ENCODE results near the gene ADAM12.

Gene ADAM12

DNA sequence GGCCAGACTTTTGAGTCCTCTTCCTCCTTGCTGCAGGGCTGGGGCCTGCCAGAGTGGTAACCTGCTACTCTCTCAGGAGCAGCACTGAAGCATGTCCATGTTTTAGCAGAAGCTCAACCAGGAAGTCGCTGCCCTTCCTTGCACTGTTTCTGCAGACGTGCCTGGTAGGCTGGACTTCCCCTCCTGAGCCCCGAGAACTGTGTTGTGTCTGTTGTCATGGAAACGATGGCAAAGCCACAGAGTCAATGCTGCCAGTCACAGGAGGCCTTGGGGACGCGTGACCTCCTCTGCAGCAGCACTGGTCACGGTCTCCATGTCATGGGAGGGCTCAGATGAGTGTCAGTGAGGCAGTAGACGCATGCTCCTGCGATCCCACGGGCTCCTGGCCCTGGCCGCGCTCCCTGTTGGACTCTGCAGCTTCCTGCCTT lies 346.5 kb downstream of the ADAM12 start:
- TF ChIP-seq, protein P1, sequence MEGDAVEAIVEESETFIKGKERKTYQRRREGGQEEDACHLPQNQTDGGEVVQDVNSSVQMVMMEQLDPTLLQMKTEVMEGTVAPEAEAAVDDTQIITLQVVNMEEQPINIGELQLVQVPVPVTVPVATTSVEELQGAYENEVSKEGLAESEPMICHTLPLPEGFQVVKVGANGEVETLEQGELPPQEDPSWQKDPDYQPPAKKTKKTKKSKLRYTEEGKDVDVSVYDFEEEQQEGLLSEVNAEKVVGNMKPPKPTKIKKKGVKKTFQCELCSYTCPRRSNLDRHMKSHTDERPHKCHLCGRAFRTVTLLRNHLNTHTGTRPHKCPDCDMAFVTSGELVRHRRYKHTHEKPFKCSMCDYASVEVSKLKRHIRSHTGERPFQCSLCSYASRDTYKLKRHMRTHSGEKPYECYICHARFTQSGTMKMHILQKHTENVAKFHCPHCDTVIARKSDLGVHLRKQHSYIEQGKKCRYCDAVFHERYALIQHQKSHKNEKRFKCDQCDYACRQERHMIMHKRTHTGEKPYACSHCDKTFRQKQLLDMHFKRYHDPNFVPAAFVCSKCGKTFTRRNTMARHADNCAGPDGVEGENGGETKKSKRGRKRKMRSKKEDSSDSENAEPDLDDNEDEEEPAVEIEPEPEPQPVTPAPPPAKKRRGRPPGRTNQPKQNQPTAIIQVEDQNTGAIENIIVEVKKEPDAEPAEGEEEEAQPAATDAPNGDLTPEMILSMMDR (IDR thresholded peaks at IDR 0.05; ENCODE audit: extremely low read depth, insufficient read depth, missing control alignments) = no peak
- in situ Hi-C loops (cut with MboI; ENCODE audit: low pct_unique_long_range_greater_than_20kb, low sequenced_read_pairs, unreplicated experiment) = no loop called here

DNA sequence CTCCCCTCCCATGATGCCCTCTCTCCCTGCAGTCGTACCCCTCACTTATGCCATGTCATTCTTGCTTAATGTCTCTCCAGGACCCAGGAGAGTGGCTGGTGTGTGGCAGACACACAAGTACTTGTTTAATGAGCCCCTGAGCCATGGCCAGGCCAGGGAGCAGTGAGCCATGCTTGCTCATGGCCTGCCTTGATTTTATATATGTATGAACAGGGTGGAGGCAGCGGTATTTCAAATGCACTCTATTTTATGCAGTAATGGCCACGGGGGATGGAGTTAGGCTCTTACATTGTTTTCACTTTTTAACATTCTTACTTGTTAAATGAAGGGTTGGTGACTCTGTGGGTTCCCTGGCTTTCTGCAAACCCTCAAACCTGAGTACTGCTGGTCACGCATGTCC lies 347.2 kb downstream of the ADAM12 start:
- in situ Hi-C loops (cut with MboI; ENCODE audit: low pct_unique_long_range_greater_than_20kb, low sequenced_read_pairs, unreplicated experiment) = no loop called here
- DNase-seq (ENCODE audit: low spot score) = no peak
- TF ChIP-seq, protein P1 (IDR thresholded peaks at IDR 0.05; ENCODE audit: extremely low read depth, insufficient read depth, missing control alignments) = no peak

More for the DNA sequence above, 346.5 kb downstream of the ADAM12 start:
- peak; percentile 93 for DNase-seq (ENCODE audit: low spot score)

DNA sequence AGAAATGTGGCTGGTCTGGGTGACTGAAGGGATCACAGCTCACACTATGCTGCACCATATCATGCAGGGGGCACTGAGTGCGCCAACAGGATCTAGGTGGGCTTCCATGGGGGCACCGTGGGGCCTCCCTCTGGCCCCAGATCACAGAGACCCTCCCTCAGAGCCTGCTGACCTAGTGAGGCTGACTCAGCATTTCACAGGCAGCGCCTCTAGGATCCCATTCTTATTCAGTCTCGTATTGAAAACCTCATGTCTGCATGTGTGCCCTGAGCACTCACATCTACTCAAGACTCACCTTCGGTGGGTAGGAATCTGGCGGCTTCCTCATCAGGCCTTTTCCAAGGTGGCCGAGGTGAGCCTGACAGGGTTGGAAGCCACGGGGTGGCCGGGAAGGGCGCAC lies 350.3 kb downstream of the ADAM12 start:
- in situ Hi-C loops (cut with MboI; ENCODE audit: low pct_unique_long_range_greater_than_20kb, low sequenced_read_pairs, unreplicated experiment) = no loop called here
- DNase-seq (ENCODE audit: low spot score) = no peak
- TF ChIP-seq, protein P1 (IDR thresholded peaks at IDR 0.05; ENCODE audit: extremely low read depth, insufficient read depth, missing control alignments) = no peak

DNA sequence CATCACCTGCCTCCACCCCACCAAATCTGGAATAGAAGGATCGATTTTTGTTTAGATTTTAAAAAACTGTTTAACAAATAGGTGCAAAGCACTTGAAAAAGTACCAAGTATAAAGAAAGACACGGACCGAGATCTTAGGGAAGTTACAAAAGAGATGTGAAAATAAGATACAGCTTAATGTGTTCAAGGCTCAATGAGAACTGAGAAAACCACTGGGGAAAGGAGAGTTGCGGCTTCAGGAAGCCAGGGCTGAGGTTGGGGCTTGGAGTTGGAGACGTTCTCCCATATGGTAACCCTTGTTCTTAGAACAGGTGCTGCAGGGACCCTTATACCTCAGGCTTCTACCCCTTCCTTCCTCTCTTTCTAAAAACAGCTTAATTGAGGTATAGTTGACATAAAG lies 351.8 kb downstream of the ADAM12 start:
- no peak for DNase-seq (ENCODE audit: low spot score)
- TF ChIP-seq, protein P1 (IDR thresholded peaks at IDR 0.05; ENCODE audit: extremely low read depth, insufficient read depth, missing control alignments) = no peak
- in situ Hi-C loops (cut with MboI; ENCODE audit: low pct_unique_long_range_greater_than_20kb, low sequenced_read_pairs, unreplicated experiment) = no loop called here

DNA sequence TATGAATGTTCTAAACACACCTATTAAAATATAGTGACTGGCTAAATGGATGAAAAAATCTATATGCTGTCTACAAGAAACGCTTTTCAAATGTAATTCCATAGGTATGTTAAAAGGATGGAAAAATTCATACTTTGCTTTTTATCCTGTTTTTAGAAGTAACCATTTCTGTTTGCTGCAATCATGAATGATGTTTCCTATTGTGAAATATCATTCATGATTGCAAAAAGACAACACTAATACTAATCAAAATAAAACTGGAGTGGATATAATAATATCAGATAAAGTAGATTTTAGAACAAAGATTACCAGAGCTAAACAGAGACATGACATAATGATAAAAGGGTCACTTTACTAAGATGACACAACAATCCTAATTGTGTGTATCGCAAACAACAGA lies 353.7 kb downstream of the ADAM12 start:
- DNase-seq (ENCODE audit: low spot score) = no peak
- in situ Hi-C loops (cut with MboI; ENCODE audit: low pct_unique_long_range_greater_than_20kb, low sequenced_read_pairs, unreplicated experiment) = no loop called here
- TF ChIP-seq, protein P1 (IDR thresholded peaks at IDR 0.05; ENCODE audit: extremely low read depth, insufficient read depth, missing control alignments) = no peak

DNA sequence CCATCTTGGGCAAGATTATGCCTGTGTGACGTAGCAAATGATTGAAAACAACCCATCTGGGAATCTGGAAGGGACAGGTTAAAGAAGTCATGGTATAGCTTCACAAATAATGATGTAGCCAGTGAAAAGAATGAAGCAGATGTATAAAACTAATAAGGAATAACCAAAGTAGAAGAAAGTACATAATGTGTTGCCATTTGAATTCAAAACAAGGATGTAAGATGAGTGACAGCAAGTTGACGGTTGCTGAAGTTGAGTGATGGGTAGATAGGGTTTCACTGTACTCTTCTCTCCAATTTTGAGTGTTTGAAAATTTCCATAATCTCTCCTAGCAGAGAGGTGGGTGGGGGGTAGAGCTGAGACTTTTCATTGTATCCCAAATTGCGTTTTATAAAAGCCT lies 358.3 kb downstream of the ADAM12 start:
- TF ChIP-seq, protein P1 (IDR thresholded peaks at IDR 0.05; ENCODE audit: extremely low read depth, insufficient read depth, missing control alignments) = no peak
- in situ Hi-C loops (cut with MboI; ENCODE audit: low pct_unique_long_range_greater_than_20kb, low sequenced_read_pairs, unreplicated experiment) = no loop called here
- DNase-seq (ENCODE audit: low spot score) = no peak

DNA sequence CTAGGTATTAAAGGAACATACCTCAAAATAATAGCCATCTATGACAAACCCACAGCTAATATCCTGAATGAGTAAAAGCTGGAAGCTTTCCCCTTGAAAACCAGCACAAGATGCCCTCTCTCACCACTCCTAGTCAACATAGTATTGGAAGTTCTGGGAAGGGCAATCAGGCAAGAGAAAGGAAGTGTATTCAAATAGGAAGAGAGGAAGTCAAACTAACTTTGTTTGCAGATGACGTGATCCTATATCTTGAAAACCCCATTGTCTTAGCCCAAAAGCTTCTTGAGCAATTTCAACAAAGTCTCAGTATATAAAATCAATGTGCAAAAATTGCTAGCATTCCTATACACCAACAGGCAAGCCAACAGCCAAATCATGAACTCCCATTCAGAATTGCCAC lies 360.6 kb downstream of the ADAM12 start:
- TF ChIP-seq, protein P1 (IDR thresholded peaks at IDR 0.05; ENCODE audit: extremely low read depth, insufficient read depth, missing control alignments) = no peak
- no peak for DNase-seq (ENCODE audit: low spot score)
- in situ Hi-C loops (cut with MboI; ENCODE audit: low pct_unique_long_range_greater_than_20kb, low sequenced_read_pairs, unreplicated experiment) = no loop called here

All from GM13977 (cell line).